Measurements from ENCODE around the gene DOCK9. TPM values are rescaled to one million over a fixed set of nuclear protein-coding genes. Genes with fewer than 3 reads are reported as not detected.

Gene DOCK9
- total and polyA plus RNA-seq, 2 experiments from 2014 or later: 32.8 to 39.1 TPM

GRCh38 chr13:98804336-98804855 is 173.5 kb downstream of the DOCK9 start:
- Histone ChIP-seq H3K9me3 (ENCODE audit: low read depth) (no peaks in the 10 kb centered on the region), H3K27me3 (no peaks in the 10 kb centered on the region), H3K4me1 (ENCODE audit: low read depth) (no peaks in the 10 kb centered on the region), H3K4me3 (no peak overlapping the region), H3K36me3 (peaks cover 16% of the 10 kb centered on the region), H3K27ac (no peak overlapping the region)
- no peak for DNase-seq (ENCODE audit: low read depth in 1 of 2, low spot score in 1 of 2)
- no peak for TF ChIP-seq CTCF (IDR thresholded peaks at IDR 0.05; ENCODE audit: low read depth, low read length)

GRCh38 chr13:98803921-98804320 is 173.9 kb downstream of the DOCK9 start:
- no peaks in the 10 kb centered on the region for H3K27me3 ChIP-seq
- H3K4me3 ChIP-seq: no peak overlapping the region
- no peak for TF ChIP-seq CTCF (IDR thresholded peaks at IDR 0.05; ENCODE audit: low read depth, low read length)
- no peaks in the 10 kb centered on the region for H3K9me3 ChIP-seq (ENCODE audit: low read depth)
- no peak overlapping the region for H3K27ac ChIP-seq
- peaks cover 18% of the 10 kb centered on the region for H3K36me3 ChIP-seq
- H3K4me1 ChIP-seq (ENCODE audit: low read depth): no peaks in the 10 kb centered on the region
- DNase-seq (ENCODE audit: low read depth in 1 of 2, low spot score in 1 of 2): no peak

GRCh38 chr13:98803111-98803561 is 174.7 kb downstream of the DOCK9 start:
- no peaks in the 10 kb centered on the region for H3K9me3 ChIP-seq (ENCODE audit: low read depth)
- DNase-seq (ENCODE audit: low read depth in 1 of 2, low spot score in 1 of 2): no peak
- no peak overlapping the region for H3K4me3 ChIP-seq
- H3K4me1 ChIP-seq (ENCODE audit: low read depth): no peaks in the 10 kb centered on the region
- H3K27ac ChIP-seq: no peak overlapping the region
- TF ChIP-seq CTCF (IDR thresholded peaks at IDR 0.05; ENCODE audit: low read depth, low read length): no peak
- H3K36me3 ChIP-seq: peaks cover 21% of the 10 kb centered on the region
- H3K27me3 ChIP-seq: no peaks in the 10 kb centered on the region

- Histone ChIP-seq H3K4me3 (no peak overlapping the region), H3K4me1 (ENCODE audit: low read depth) (no peaks in the 10 kb centered on the region), H3K9me3 (ENCODE audit: low read depth) (no peaks in the 10 kb centered on the region), H3K27me3 (no peaks in the 10 kb centered on the region), H3K36me3 (peaks cover 21% of the 10 kb centered on the region), H3K27ac (no peak overlapping the region)
- no peak for TF ChIP-seq CTCF (IDR thresholded peaks at IDR 0.05; ENCODE audit: low read depth, low read length)
- no peak for DNase-seq (ENCODE audit: low read depth in 1 of 2, low spot score in 1 of 2)
These were observed 175.3 kb downstream of the DOCK9 start for GRCh38 chr13:98802559-98802958.

GRCh38 chr13:98801626-98802418 is 176.0 kb downstream of the DOCK9 start:
- DNase-seq (ENCODE audit: low read depth in 1 of 2, low spot score in 1 of 2): no peak
- Histone ChIP-seq H3K27me3 (no peaks in the 10 kb centered on the region), H3K27ac (no peak overlapping the region), H3K36me3 (peaks cover 20% of the 10 kb centered on the region), H3K4me3 (no peak overlapping the region), H3K4me1 (ENCODE audit: low read depth) (no peaks in the 10 kb centered on the region), H3K9me3 (ENCODE audit: low read depth) (no peaks in the 10 kb centered on the region)
- no peak for TF ChIP-seq CTCF (IDR thresholded peaks at IDR 0.05; ENCODE audit: low read depth, low read length)
